Measurements from ENCODE around the gene CMTR2.
A peak's percentile ranks its signal among the peaks of the same experiment; 100 is the strongest.

CMTR2 gene

GRCh38 chr16:71260995-71261394 lies 28.2 kb downstream of the CMTR2 start:
- no peak overlapping the region for H3K27ac ChIP-seq
- H3K4me2 ChIP-seq: no peak overlapping the region
- no peak for TF ChIP-seq Cebpa-rat (IDR thresholded peaks at IDR 0.05)
- peaks cover 0 to 11% (median 2%) of the 10 kb centered on the region in 10 experiments; a peak in 15 of 20 replicates for H3K4me1 ChIP-seq
- no peaks in the 10 kb centered on the region for H3K27me3 ChIP-seq
- no peak overlapping the region for H3K4me3 ChIP-seq
- no peak overlapping the region for H3K9ac ChIP-seq
- no peaks in the 10 kb centered on the region for H3K36me3 ChIP-seq
- no peaks in the 10 kb centered on the region for H4K20me1 ChIP-seq
- H3K9me3 ChIP-seq (replicated peaks in 1 of 11): no peaks in the 10 kb centered on the region

GRCh38 chr16:71259086-71259485 lies 30.1 kb downstream of the CMTR2 start:
- Histone ChIP-seq H3K9me3 (replicated peaks in 1 of 11) (no peaks in the 10 kb centered on the region), H4K20me1 (no peaks in the 10 kb centered on the region), H3K36me3 (no peaks in the 10 kb centered on the region), H3K27me3 (no peaks in the 10 kb centered on the region), H3K4me3 (no peak overlapping the region), H3K4me1 (peaks cover 16 to 28% (median 21%) of the 10 kb centered on the region in 10 experiments), H3K27ac (no peak overlapping the region), H3K9ac (no peak overlapping the region), H3K4me2 (peak overlapping the region in 4 of 11 experiments; percentile 4 to 48 (median 16); a peak in 2 of 22 replicates)
- no peak for TF ChIP-seq Cebpa-rat (IDR thresholded peaks at IDR 0.05)

- no peak overlapping the region for H3K9ac ChIP-seq
- no peaks in the 10 kb centered on the region for H3K9me3 ChIP-seq (replicated peaks in 1 of 11)
- H3K4me1 ChIP-seq: peaks cover 16 to 28% (median 22%) of the 10 kb centered on the region in 10 experiments
- no peaks in the 10 kb centered on the region for H4K20me1 ChIP-seq
- no peaks in the 10 kb centered on the region for H3K27me3 ChIP-seq
- H3K36me3 ChIP-seq: no peaks in the 10 kb centered on the region
- peak overlapping the region in 4 of 11 experiments; percentile 7 to 48 (median 16); a peak in 4 of 22 replicates for H3K4me2 ChIP-seq
- H3K4me3 ChIP-seq: no peak overlapping the region
- TF ChIP-seq Cebpa-rat (IDR thresholded peaks at IDR 0.05): no peak
- H3K27ac ChIP-seq: no peak overlapping the region
Observed at GRCh38 chr16:71258372-71258771, 30.8 kb downstream of the CMTR2 start.

- Histone ChIP-seq H4K20me1 (no peaks in the 10 kb centered on the region), H3K9me3 (replicated peaks in 1 of 11) (no peaks in the 10 kb centered on the region), H3K4me1 (peaks cover 16 to 28% (median 22%) of the 10 kb centered on the region in 10 experiments), H3K27me3 (no peaks in the 10 kb centered on the region), H3K36me3 (no peaks in the 10 kb centered on the region), H3K4me3 (no peak overlapping the region), H3K27ac (no peak overlapping the region), H3K4me2 (peak overlapping the region in 1 of 11 experiments; percentile 48; a peak in 1 of 22 replicates), H3K9ac (no peak overlapping the region)
- TF ChIP-seq Cebpa-rat (IDR thresholded peaks at IDR 0.05): no peak
Observed at GRCh38 chr16:71257768-71258167, 31.4 kb downstream of the CMTR2 start.

- no peak for TF ChIP-seq Cebpa-rat (IDR thresholded peaks at IDR 0.05)
- H3K9me3 ChIP-seq (replicated peaks in 1 of 11): no peaks in the 10 kb centered on the region
- no peak overlapping the region for H3K4me3 ChIP-seq
- peak overlapping the region in 2 of 11 experiments; percentile 7 to 9; a peak in 2 of 22 replicates for H3K27ac ChIP-seq
- 0 out of 22 replicates have a peak overlapping the region, but pooled peaks of 1 of the 11 experiments have one; percentile 23 for H3K9ac ChIP-seq
- no peaks in the 10 kb centered on the region for H3K36me3 ChIP-seq
- peaks cover 16 to 28% (median 22%) of the 10 kb centered on the region in 10 experiments for H3K4me1 ChIP-seq
- H3K4me2 ChIP-seq: peak overlapping the region; percentile 26 to 76 (median 65)
- H3K27me3 ChIP-seq: no peaks in the 10 kb centered on the region
- no peaks in the 10 kb centered on the region for H4K20me1 ChIP-seq
Observed at GRCh38 chr16:71255721-71256120, 33.5 kb downstream of the CMTR2 start.

GRCh38 chr16:71254832-71255525 lies 34.2 kb downstream of the CMTR2 start:
- H3K27me3 ChIP-seq: no peaks in the 10 kb centered on the region
- no peaks in the 10 kb centered on the region for H3K36me3 ChIP-seq
- no peak overlapping the region for H3K4me3 ChIP-seq
- H3K9me3 ChIP-seq (replicated peaks in 1 of 11): peaks cover 0 to 4% (median 0%) of the 10 kb centered on the region in 11 experiments; a peak in 2 of 22 replicates
- TF ChIP-seq Cebpa-rat (IDR thresholded peaks at IDR 0.05): no peak
- H3K9ac ChIP-seq: no peak overlapping the region; a peak in 1 of 22 replicates
- no peaks in the 10 kb centered on the region for H4K20me1 ChIP-seq
- H3K4me2 ChIP-seq: peak overlapping the region; percentile 26 to 76 (median 65)
- H3K27ac ChIP-seq: peak overlapping the region in 1 of 11 experiments; percentile 9; a peak in 3 of 22 replicates
- H3K4me1 ChIP-seq: peaks cover 16 to 29% (median 22%) of the 10 kb centered on the region in 10 experiments

- Histone ChIP-seq H3K36me3 (no peaks in the 10 kb centered on the region), H4K20me1 (no peaks in the 10 kb centered on the region), H3K27ac (no peak overlapping the region), H3K9ac (no peak overlapping the region), H3K4me3 (no peak overlapping the region), H3K9me3 (replicated peaks in 1 of 11) (peaks cover 0 to 19% (median 0%) of the 10 kb centered on the region in 11 experiments; a peak in 2 of 22 replicates), H3K4me1 (peaks cover 12 to 23% (median 15%) of the 10 kb centered on the region in 10 experiments), H3K27me3 (no peaks in the 10 kb centered on the region), H3K4me2 (no peak overlapping the region)
- TF ChIP-seq Cebpa-rat (IDR thresholded peaks at IDR 0.05): no peak
Observed at GRCh38 chr16:71250461-71251235, 38.6 kb downstream of the CMTR2 start.

GRCh38 chr16:71249399-71249798 lies 39.8 kb downstream of the CMTR2 start:
- no peak overlapping the region for H3K4me3 ChIP-seq
- H3K27ac ChIP-seq: no peak overlapping the region
- H3K9me3 ChIP-seq (replicated peaks in 1 of 11): peaks cover 0 to 19% (median 0%) of the 10 kb centered on the region in 11 experiments; a peak in 2 of 22 replicates
- no peaks in the 10 kb centered on the region for H4K20me1 ChIP-seq
- H3K4me1 ChIP-seq: peaks cover 0 to 12% (median 2%) of the 10 kb centered on the region in 10 experiments; a peak in 12 of 20 replicates
- H3K4me2 ChIP-seq: 0 out of 22 replicates have a peak overlapping the region, but pooled peaks of 1 of the 11 experiments have one; percentile 2
- no peak for TF ChIP-seq Cebpa-rat (IDR thresholded peaks at IDR 0.05)
- no peaks in the 10 kb centered on the region for H3K36me3 ChIP-seq
- no peak overlapping the region for H3K9ac ChIP-seq
- no peaks in the 10 kb centered on the region for H3K27me3 ChIP-seq

- Histone ChIP-seq H3K4me2 (no peak overlapping the region), H3K36me3 (no peaks in the 10 kb centered on the region), H3K27me3 (no peaks in the 10 kb centered on the region), H4K20me1 (no peaks in the 10 kb centered on the region), H3K9ac (no peak overlapping the region), H3K27ac (no peak overlapping the region), H3K4me3 (no peak overlapping the region), H3K9me3 (replicated peaks in 1 of 11) (peaks cover 0 to 19% (median 0%) of the 10 kb centered on the region in 11 experiments; a peak in 2 of 22 replicates), H3K4me1 (peaks cover 6 to 23% (median 8%) of the 10 kb centered on the region in 10 experiments; a peak in 18 of 20 replicates)
- no peak for TF ChIP-seq Cebpa-rat (IDR thresholded peaks at IDR 0.05)
Observed at GRCh38 chr16:71247478-71247877, 41.7 kb downstream of the CMTR2 start.
